ENCODE measurements around the gene EDEM3.

The EDEM3 gene

DNA sequence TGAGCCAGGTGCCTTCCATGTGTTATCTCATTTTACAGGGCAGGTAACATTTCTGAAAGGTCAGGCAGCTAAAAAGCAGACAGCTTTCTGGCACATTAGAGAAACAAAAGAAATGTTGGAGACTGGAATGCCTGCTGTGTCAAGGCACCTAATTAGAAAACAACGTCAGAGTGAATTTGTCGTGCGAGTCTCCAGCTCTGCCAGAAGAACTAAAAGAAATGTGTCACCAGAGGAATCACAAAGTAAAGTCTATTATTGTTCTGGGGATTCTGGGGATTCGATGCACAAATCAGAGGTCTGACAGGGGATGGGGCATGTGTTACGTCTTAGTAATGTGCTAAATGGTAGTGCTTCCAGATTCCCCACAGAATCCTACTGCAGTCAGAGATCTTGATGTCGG lies 89.3 kb downstream of the EDEM3 start:
- no peak for DNase-seq

GRCh38 chr1:184664661-184665060 lies 90.0 kb downstream of the EDEM3 start:
- no peak for DNase-seq

- DNase-seq: no peak
These were observed 90.5 kb downstream of the EDEM3 start for GRCh38 chr1:184664042-184664660.

DNA sequence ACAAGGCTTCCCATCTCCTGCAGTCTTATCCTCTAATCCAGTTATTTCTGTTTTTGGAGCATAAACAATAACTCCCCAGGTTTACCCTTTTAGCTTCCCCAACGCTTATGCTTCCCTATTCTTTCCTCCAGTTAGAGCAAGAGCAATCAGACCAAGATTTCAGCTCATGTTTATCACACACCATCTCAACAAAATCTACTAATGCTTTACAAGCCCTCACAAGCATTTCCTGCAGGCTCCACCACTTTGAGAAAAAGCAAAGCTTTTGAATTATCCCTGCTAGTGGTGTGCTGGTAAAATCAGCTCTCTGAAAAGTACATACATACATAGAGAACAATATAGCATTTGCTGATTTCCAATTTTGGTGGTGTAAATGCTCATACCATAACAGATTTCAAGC lies 92.9 kb downstream of the EDEM3 start:
- no peak for DNase-seq

GRCh38 chr1:184660462-184661191 lies 94.0 kb downstream of the EDEM3 start:
- no peak for DNase-seq

DNA sequence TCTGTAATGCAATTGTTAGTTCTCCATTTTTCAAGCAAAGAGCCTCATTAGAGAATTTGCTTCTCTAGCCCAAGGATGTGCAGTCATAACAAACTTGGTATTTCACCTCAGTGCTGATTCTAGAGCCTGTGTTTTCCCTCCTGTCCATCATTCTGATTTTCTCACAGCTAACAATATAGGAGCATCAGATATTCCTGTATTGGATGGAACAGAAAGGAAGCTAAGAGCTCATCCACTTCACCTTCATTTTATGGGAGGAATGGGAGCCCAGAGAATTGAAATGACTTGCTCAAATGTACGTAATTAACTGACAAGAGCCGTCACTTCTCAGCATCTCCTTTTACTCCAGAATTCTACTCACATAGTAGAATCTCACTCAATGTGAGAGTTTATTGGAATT lies 96.6 kb downstream of the EDEM3 start:
- DNase-seq: no peak

- no peak for DNase-seq
These were observed 98.4 kb downstream of the EDEM3 start for GRCh38 chr1:184656221-184656620.

- DNase-seq: no peak
These were observed 99.5 kb downstream of the EDEM3 start for GRCh38 chr1:184655185-184655584.

DNA sequence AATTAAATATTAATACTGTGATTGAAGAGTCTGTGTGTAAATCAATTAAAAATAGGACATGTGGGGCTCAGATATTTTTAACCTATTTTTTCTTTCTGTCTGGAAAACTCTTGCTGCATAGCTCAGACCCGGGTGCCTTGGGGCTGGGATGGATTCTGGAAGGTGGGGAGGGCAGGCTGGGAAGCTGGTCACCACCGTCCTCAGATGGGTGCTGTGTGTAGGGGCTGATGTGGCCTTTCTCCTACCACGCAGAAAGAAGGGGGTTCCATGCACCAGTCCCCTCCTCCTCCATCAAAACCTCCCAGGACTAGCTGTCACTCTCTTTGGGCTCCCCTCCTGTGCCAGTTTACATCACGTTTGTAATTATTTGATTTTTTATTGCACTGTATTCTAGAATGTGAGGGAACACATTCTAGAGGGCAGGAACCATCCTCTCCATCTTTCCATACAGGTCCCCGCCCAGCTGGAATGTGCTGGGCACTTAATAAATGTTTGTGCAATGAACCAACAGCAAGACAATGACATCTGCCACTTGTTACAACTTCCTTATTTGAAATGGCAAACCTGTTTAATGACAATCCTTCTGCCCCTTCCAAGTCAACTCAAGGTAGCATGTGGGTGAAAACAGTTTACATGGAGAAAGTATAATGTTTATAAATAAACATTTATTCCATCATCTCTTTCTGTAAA lies 104.3 kb downstream of the EDEM3 start:
- DNase-seq: no peak

GRCh38 chr1:184649451-184649888 lies 105.2 kb downstream of the EDEM3 start:
- DNase-seq: no peak

DNA sequence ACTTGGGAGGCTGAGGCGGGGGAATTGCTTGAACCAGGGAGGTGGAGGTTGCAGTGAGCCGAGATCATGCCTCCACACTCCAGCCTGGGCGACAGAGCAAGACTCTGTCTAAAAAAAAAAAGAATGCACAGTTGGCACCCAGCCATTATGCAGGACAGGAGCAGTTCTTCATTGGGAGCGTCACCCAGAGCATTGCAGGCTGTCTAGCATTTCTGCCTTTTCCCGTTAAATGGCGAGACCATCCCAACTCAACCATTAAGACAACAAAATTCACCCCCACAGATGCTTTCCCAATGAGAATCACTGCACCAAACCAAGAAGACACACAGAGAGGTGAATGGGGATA lies 105.8 kb downstream of the EDEM3 start:
- DNase-seq: no peak

- DNase-seq: no peak
These were observed 106.3 kb downstream of the EDEM3 start for GRCh38 chr1:184648160-184648855.

- no peak for DNase-seq
These were observed 107.2 kb downstream of the EDEM3 start for GRCh38 chr1:184647471-184647870.

DNA sequence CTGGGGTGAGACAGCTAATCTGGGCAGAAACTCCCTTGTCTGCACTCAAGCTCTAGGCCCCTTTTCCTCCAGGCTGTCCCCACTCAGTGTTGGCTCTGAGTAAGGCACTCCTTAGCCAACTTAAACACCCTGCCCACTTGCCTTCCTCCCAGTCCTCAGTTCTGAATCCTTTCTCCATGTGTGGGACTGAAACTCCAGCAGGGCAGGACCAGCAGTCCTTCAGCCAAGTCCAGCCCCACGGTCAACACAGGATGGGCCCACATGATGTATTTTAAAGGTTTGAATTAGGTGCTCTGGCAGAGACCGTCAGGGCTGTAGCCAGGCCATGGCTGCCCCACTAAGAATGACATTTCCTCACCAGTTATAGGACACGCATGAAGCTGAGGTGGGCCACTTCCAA lies 107.8 kb downstream of the EDEM3 start:
- DNase-seq: no peak

GRCh38 chr1:184646178-184646701 lies 108.4 kb downstream of the EDEM3 start:
- no peak for DNase-seq

- DNase-seq: no peak
These were observed 109.9 kb downstream of the EDEM3 start for GRCh38 chr1:184644771-184645170.

GRCh38 chr1:184643661-184644060 lies 111.0 kb downstream of the EDEM3 start:
- no peak for DNase-seq

DNA sequence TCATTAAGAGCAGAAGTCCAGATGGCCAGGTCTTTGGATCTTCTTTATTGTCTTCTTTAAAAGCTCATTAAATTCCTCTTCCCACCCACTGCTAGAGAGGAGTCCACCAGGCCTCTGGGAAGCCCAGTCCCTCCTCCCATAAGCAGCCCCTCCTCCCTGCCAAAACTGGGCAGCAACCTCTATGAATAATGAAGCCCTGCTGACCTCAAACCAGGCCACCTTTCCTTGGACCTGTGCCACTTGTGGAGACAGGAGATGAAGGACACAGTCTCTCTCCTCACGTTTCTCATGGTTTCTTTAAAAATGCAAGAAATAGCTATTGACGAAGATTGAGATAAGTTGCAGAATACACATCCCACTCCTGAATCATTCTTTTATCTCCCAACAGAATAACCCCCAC lies 112.8 kb downstream of the EDEM3 start:
- no peak for DNase-seq

DNA sequence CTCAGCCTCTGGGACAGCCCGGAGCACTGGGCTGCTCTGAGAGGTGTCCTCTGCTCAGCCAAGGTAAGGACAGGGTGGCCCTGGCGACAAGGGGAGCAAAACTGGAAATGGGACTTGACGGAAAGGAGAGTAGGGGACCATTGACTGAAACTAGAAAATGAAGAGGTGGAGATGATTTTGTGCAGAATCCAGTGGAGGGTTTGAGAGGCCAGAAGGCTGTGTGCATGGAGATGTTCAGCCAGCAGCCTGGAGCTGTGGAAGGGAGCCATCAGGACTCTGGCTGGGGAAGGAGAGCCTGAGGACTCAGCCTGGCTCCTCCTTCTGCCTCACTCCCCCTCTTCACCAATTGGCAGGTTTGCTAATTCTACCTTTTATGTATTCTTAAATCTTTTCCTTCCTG lies 114.2 kb downstream of the EDEM3 start:
- no peak for DNase-seq
